Measurements from ENCODE around the gene ATP6V1G2. TPM values are rescaled to one million over a fixed set of nuclear protein-coding genes. Genes with fewer than 3 reads are reported as not detected.

The ATP6V1G2 gene
- total and polyA plus RNA-seq, 9 donors = 1.4 to 5.6 (median 4.5) TPM

GRCh38 chr6:31575952-31576685 lies 29.7 kb upstream of the ATP6V1G2 start:
- WGBS (ENCODE audit: insufficient coverage) = 72% methylated on average over 5 of the region's 8 CpGs
- Histone ChIP-seq H3K36me3 (ENCODE audit: control insufficient read depth, insufficient read depth, low read length) (no peaks in the 10 kb centered on the region), H3K9me3 (replicated peaks; ENCODE audit: control insufficient read depth, low read depth, low read length) (no peaks in the 10 kb centered on the region), H3K4me3 (ENCODE audit: low read length) (peak overlapping the region; percentile 18), H3K27me3 (ENCODE audit: control insufficient read depth, insufficient read depth, low read length) (peaks cover 3% of the 10 kb centered on the region), H3K4me1 (ENCODE audit: control insufficient read depth, insufficient read depth, low read length) (peaks cover 10% of the 10 kb centered on the region), H3K27ac (ENCODE audit: low read length) (no peak overlapping the region)
- DNase-seq = no peak

GRCh38 chr6:31575335-31575901 lies 29.0 kb upstream of the ATP6V1G2 start, which contains the start of gene TNF:
Gene TNF, plus strand, starts transcription at chr6:31575565. Its CDS starts 177 bp downstream, at chr6:31575742.
- peaks cover 3% of the 10 kb centered on the region for H3K27me3 ChIP-seq (ENCODE audit: control insufficient read depth, insufficient read depth, low read length)
- H3K36me3 ChIP-seq (ENCODE audit: control insufficient read depth, insufficient read depth, low read length) = no peaks in the 10 kb centered on the region
- peak; percentile 73 for DNase-seq
- H3K9me3 ChIP-seq (replicated peaks; ENCODE audit: control insufficient read depth, low read depth, low read length) = no peaks in the 10 kb centered on the region
- H3K4me3 ChIP-seq (ENCODE audit: low read length) = peak within 1 kb of the TSS; percentile 18
- WGBS (ENCODE audit: insufficient coverage) = 52% methylated on average over 14 of the region's 19 CpGs
- no peak within 1 kb of the TSS for H3K27ac ChIP-seq (ENCODE audit: low read length)
- H3K4me1 ChIP-seq (ENCODE audit: control insufficient read depth, insufficient read depth, low read length) = peaks cover 6% of the 10 kb centered on the region

- WGBS (ENCODE audit: insufficient coverage) = 72% methylated on average over 13 of the region's 14 CpGs
- Histone ChIP-seq H3K4me3 (ENCODE audit: low read length) (no peak overlapping the region), H3K9me3 (replicated peaks; ENCODE audit: control insufficient read depth, low read depth, low read length) (no peaks in the 10 kb centered on the region), H3K4me1 (ENCODE audit: control insufficient read depth, insufficient read depth, low read length) (peaks cover 2% of the 10 kb centered on the region), H3K36me3 (ENCODE audit: control insufficient read depth, insufficient read depth, low read length) (no peaks in the 10 kb centered on the region), H3K27ac (ENCODE audit: low read length) (no peak overlapping the region), H3K27me3 (ENCODE audit: control insufficient read depth, insufficient read depth, low read length) (peaks cover 3% of the 10 kb centered on the region)
- DNase-seq = no peak
Observed at GRCh38 chr6:31574106-31575061, 28.0 kb upstream of the ATP6V1G2 start.

GRCh38 chr6:31573239-31574105 lies 27.1 kb upstream of the ATP6V1G2 start:
- WGBS (ENCODE audit: insufficient coverage) = 83% methylated on average over 9 of the region's 9 CpGs
- no peak for DNase-seq
- Histone ChIP-seq H3K27ac (ENCODE audit: low read length) (no peak overlapping the region), H3K27me3 (ENCODE audit: control insufficient read depth, insufficient read depth, low read length) (peaks cover 3% of the 10 kb centered on the region), H3K4me3 (ENCODE audit: low read length) (no peak overlapping the region), H3K36me3 (ENCODE audit: control insufficient read depth, insufficient read depth, low read length) (no peaks in the 10 kb centered on the region), H3K4me1 (ENCODE audit: control insufficient read depth, insufficient read depth, low read length) (peaks cover 2% of the 10 kb centered on the region), H3K9me3 (replicated peaks; ENCODE audit: control insufficient read depth, low read depth, low read length) (no peaks in the 10 kb centered on the region)

GRCh38 chr6:31572041-31572911 lies 25.9 kb upstream of the ATP6V1G2 start, which contains the start of gene LTA:
Gene LTA, plus strand, starts transcription at chr6:31572289. Its CDS starts 454 bp downstream, at chr6:31572743.
- Histone ChIP-seq H3K27me3 (ENCODE audit: control insufficient read depth, insufficient read depth, low read length) (no peaks in the 10 kb centered on the region), H3K4me1 (ENCODE audit: control insufficient read depth, insufficient read depth, low read length) (peaks cover 2% of the 10 kb centered on the region), H3K9me3 (replicated peaks; ENCODE audit: control insufficient read depth, low read depth, low read length) (no peaks in the 10 kb centered on the region), H3K36me3 (ENCODE audit: control insufficient read depth, insufficient read depth, low read length) (no peaks in the 10 kb centered on the region), H3K4me3 (ENCODE audit: low read length) (no peak within 1 kb of the TSS), H3K27ac (ENCODE audit: low read length) (no peak within 1 kb of the TSS)
- 81% methylated on average over 19 of the region's 27 CpGs for WGBS (ENCODE audit: insufficient coverage)
- DNase-seq = no peak

- H3K27ac ChIP-seq (ENCODE audit: low read length) = no peak overlapping the region
- DNase-seq = no peak
- no CpG with 5 or more reads among the region's 1 CpG for WGBS (ENCODE audit: insufficient coverage)
- no peaks in the 10 kb centered on the region for H3K36me3 ChIP-seq (ENCODE audit: control insufficient read depth, insufficient read depth, low read length)
- no peaks in the 10 kb centered on the region for H3K27me3 ChIP-seq (ENCODE audit: control insufficient read depth, insufficient read depth, low read length)
- H3K4me1 ChIP-seq (ENCODE audit: control insufficient read depth, insufficient read depth, low read length) = peaks cover under 1% of the 10 kb centered on the region
- H3K4me3 ChIP-seq (ENCODE audit: low read length) = no peak overlapping the region
- H3K9me3 ChIP-seq (replicated peaks; ENCODE audit: control insufficient read depth, low read depth, low read length) = no peaks in the 10 kb centered on the region
Observed at GRCh38 chr6:31569861-31570536, 23.6 kb upstream of the ATP6V1G2 start.

DNA sequence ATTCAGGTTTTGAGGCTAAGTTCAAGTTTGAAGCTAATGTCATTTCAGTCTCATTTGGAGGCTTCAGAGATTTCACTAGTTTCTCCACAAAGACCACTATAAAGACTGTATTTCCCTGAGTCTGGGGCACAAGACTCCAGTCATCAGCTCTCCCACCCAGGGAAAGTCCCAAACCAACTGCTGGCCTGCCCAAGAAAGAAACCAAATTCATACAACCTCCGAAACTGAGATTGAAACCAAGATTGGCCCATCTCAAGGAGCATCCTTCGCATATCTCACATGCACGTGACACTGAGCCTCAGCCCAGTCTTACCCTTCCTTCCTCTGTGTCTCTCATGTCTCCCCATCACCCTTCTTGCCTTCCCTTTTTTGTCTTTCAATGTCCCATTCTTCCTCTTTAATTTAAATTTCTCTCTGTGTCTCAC lies 22.1 kb upstream of the ATP6V1G2 start:
- H3K9me3 ChIP-seq (replicated peaks; ENCODE audit: control insufficient read depth, low read depth, low read length) = no peaks in the 10 kb centered on the region
- WGBS (ENCODE audit: insufficient coverage) = 69% methylated on average over 3 of the region's 3 CpGs
- H3K27ac ChIP-seq (ENCODE audit: low read length) = no peak overlapping the region
- no peak overlapping the region for H3K4me3 ChIP-seq (ENCODE audit: low read length)
- no peaks in the 10 kb centered on the region for H3K27me3 ChIP-seq (ENCODE audit: control insufficient read depth, insufficient read depth, low read length)
- no peaks in the 10 kb centered on the region for H3K4me1 ChIP-seq (ENCODE audit: control insufficient read depth, insufficient read depth, low read length)
- DNase-seq = peak; percentile 43
- no peaks in the 10 kb centered on the region for H3K36me3 ChIP-seq (ENCODE audit: control insufficient read depth, insufficient read depth, low read length)

DNA sequence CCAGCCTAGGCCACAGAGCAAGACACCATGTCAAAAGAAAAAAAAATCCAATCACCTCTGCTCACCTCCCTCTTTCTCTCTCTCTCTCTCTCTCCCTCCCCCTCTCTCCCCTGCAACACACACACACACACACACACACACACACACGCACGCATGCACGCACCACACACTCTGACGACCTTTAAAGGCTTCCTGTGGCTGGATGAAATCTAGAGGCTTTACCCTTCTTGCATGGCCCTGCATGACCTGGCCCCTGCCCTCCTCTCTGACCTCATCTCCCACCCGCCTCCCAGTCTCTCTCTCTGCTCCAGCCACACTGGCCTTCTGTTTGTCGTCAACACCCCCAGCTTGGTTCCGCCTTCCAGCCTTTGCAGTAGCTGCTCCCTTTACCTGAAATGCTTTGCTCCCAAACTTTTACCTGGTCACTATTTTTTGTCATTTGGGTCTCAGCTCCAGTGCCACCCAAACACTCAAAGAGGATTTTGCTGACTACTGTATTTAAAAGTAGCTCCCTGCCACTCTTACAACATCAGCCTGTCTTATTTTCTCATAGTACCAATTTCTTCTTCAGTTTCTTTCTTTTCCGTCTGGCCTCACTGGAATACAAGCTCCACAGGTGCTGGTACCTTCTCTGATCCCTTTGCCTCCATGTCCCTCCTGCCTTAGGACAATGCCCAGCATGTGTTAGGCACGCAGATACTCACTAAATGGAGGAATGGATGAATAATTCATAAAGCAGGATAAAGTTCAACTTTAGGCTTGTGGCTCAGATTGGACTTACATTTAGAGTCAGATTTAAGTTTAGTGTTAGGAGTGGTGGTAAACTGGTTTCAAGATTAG lies 21.3 kb upstream of the ATP6V1G2 start:
- no peaks in the 10 kb centered on the region for H3K4me1 ChIP-seq (ENCODE audit: control insufficient read depth, insufficient read depth, low read length)
- H3K27me3 ChIP-seq (ENCODE audit: control insufficient read depth, insufficient read depth, low read length) = no peaks in the 10 kb centered on the region
- no peak overlapping the region for H3K4me3 ChIP-seq (ENCODE audit: low read length)
- H3K27ac ChIP-seq (ENCODE audit: low read length) = no peak overlapping the region
- H3K9me3 ChIP-seq (replicated peaks; ENCODE audit: control insufficient read depth, low read depth, low read length) = no peaks in the 10 kb centered on the region
- WGBS (ENCODE audit: insufficient coverage) = 35% methylated on average over 6 of the region's 9 CpGs
- no peaks in the 10 kb centered on the region for H3K36me3 ChIP-seq (ENCODE audit: control insufficient read depth, insufficient read depth, low read length)
- DNase-seq = no peak
